Kasumi-1 (cell line): ENCODE results near the gene COQ8A.
"Not testable (repeated sequence)": the region's sequence is repeated elsewhere in the genome, so short reads cannot be mapped to it uniquely, and the experiment has no call there.

ENCODE experiments used
- DNase-seq, 2 experiments: peaks; one replicate each; lab custom pipeline; 2025; lab: John Stamatoyannopoulos, UW

COQ8A gene

DNA sequence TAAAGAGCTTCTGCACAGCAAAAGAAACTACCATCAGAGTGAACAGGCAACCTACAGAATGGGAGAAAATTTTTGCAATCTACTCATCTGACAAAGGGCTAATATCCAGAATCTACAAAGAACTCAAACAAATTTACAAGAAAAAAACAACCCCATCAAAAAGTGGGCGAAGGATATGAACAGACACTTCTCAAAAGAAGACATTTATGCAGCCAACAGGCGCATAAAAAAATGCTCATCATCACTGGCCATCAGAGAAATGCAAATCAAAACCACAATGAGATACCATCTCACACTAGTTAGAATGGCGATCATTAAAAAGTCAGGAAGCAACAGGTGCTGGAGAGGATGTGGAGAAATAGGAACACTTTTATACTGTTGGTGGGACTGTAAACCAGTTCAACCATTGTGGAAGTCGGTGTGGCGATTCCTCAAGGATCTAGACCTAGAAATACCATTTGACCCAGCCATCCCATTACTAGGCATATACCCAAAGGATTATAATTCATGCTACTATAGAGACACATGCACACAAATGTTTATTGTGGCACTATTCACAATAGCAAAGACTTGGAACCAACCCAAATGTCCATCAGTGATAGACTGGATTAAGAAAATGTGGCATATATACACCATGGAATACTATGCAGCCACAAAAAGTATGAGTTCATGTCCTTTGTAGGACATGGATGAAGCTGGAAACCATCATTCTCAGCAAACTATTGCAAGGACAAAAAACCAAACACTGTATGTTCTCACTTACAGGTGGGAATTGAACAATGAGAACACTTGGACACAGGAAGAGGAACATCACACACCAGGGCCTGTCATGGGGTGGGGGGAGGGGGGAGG lies 10.6 kb upstream of the COQ8A start:
- not testable (repeated sequence) for DNase-seq

GRCh38 chr1:226934483-226935237 lies 5.4 kb upstream of the COQ8A start:
- DNase-seq = no peak

GRCh38 chr1:226937940-226938725 lies 2.0 kb upstream of the COQ8A start:
- peak; percentile 45 to 76 for DNase-seq

- DNase-seq = peak in 1 of 2 experiments; percentile 40
These were observed 1.1 kb upstream of the COQ8A start for GRCh38 chr1:226938903-226939437.

GRCh38 chr1:226939438-226940028 lies 561 bp upstream of the COQ8A start:
- peak; percentile 53 to 67 for DNase-seq

GRCh38 chr1:226940806-226941067 lies 643 bp downstream of the COQ8A start:
- no peak for DNase-seq

DNA sequence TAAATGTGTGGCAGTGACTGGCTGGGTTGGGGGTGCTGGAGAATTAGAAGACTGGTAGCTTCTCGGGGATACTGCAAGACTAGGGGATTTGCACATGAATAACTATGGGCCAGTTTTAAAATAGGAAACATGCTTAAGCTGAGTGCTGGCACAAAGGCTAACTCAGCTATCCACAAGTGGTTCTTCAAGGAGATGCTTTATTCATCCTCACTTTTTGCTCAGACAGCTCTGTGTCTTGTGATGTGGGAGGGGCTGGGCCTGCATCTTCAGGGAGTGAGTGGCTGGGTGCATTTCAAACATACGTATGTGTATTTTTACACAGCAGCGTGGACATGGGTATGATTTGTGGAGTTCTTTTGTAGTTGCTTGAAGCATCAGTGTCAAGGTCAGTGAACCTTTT lies 2.3 kb downstream of the COQ8A start:
- DNase-seq = no peak

GRCh38 chr1:226943156-226943555 lies 3.1 kb downstream of the COQ8A start:
- no peak for DNase-seq

GRCh38 chr1:226943927-226944326 lies 3.8 kb downstream of the COQ8A start:
- DNase-seq = no peak

GRCh38 chr1:226945106-226945857 lies 5.2 kb downstream of the COQ8A start:
- DNase-seq = no peak

DNA sequence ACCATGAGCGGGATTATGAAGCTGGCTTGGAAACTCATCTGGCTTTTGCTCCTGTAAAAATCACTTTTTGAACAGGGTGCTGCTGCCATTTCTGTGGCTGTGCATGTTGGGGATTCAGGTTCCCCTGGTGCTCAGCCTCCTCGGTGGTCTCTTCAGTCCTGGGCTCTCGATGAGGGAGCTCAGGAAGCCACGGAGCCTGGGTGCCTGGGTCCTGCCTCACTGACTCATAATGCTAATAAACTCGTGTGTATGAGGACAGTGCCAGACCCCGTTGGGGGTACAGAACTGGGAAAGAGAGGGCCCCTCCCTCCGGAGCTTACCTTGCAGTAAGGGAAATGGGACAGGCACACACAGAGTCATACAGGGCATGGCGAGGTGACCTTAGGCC lies 5.8 kb downstream of the COQ8A start:
- DNase-seq = no peak

DNA sequence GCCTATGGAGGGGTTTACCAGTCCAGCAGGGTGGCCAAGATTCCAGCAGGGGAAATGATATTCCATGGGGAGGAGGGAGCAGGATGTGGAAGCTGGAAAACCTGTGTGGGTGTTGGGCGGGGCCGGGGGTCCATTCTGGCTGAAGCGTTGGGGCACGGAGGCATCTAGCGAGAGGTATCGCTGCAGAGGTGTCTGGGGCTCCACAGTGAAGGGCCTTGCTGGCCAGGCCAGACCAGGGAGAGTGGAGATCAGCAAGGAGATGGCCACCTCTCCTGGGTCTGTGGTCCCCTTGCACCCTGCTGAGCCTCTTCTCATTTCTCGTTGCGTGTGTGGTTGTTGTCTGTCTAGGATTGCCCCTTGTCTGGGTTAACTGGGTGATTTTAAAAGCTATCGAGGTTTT lies 6.2 kb downstream of the COQ8A start:
- DNase-seq = no peak

DNA sequence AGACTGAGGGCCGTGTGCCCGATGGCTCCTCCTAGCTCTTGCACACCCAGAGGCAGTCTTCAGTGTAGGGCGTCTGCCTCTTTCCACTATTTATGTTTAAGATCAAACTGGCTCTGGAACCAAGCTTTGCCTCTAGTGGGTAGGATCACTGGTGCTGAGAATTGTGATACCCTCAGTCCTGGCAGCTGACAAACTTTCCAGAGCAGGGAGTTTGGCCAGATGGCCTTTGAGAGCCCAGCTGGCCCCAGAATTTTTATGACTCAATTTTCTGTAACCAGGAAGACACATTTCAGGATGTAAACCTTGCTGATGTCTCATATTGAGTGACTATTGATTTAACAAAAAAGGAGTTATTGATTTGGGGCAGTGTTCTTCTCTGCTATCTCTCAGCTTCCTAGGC lies 6.7 kb downstream of the COQ8A start:
- DNase-seq = no peak

GRCh38 chr1:226948051-226948450 lies 8.0 kb downstream of the COQ8A start:
- no peak for DNase-seq

GRCh38 chr1:226948480-226948879 lies 8.4 kb downstream of the COQ8A start:
- DNase-seq = no peak

GRCh38 chr1:226948996-226949395 lies 8.9 kb downstream of the COQ8A start:
- no peak for DNase-seq

DNA sequence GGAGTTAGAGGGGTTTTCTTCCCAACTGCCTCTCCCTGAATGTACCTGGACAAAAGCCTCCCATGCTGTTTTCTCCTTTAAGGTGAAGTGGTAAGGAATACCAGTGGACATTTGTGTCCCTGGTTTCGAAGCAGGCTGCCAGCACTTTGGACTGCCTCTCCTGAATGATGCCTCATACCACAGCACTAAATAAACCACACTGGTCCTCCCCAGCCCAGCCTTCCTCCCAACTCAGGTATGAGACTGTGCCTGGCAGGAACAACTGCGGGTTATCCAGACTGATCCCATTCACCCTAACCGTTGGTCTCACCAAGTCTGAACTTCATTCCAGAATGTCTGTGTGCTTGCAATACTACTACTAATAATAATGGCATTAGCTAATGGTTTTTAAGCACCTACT lies 9.3 kb downstream of the COQ8A start:
- no peak for DNase-seq

DNA sequence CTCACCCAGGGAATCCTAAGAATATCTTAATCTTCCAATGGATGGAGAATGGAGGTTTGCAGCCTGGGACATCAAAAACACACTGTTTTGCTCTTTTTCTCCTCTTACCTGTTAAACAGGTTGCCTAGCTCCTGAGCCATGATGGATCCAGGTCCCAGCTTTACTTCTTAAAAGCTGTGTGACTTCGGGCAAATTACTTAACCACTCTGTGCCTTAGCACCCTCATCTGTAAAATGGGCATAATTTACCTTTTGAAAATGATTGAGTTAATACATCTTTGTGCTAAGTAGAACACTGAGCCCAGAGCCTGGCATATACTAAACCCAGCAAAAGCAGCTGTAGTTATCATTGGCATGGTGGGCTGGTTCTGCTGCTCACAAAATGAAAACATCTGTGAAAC lies 10.2 kb downstream of the COQ8A start:
- DNase-seq = no peak

DNA sequence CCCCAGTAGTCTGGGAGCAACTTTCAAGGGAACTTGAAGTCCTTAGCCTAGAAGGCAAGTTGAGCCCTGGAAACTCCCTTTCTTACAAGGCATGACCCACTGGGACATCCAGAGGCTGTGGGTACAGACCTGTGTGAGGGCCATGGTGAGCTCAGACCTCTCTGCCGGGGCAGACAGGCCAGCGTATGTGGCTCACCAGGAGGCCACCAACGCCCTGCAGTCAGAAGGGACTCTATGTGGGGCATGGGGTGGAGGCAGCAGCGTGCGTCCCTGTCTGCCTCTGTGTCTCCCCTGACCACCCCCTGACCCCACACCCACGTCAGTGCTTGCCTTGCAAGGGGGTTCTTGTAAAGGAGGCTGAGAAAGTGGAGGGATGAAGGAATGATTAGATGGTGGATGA lies 10.8 kb downstream of the COQ8A start:
- DNase-seq = no peak

DNA sequence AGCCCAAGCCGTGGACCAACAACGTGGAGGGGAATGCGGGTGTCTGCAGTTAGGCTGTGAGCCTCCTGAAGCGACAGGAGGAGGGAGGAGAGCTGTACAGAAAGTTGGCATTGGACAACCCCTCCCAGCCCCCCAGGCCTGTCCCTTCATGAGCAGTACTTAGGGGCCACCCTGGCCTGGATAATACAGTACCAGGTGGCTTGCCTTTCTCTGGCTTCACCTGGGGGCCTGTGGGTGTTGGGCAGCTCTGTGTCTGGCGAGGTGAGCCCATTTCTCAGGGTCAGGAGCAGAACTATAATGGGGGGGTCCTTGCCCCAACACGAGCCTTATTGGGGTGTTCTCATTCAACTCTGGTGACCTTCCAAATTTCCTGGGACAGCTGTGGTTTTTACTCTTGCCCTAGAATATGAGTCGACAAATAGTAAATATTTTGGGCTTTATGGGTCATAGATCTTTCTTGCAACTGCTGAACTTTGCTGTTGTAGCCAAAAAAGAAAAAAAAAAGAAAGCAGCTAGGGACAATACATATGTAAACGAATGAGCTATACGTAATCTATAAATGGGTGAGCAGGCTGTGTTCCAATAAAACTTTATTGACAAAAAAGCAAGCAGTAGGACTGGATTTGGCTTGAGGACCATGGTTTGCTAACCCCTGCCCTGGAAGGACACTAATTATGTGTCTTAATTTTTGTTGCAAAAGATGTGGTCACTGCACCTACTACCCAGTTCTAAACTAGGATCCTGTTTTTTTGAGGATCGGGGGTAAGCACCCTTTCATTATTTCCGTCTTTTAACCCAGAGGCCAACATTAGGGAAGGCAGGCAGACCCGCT lies 11.4 kb downstream of the COQ8A start:
- no peak for DNase-seq

GRCh38 chr1:226952118-226952441 lies 12.0 kb downstream of the COQ8A start:
- DNase-seq = no peak
